Measurements from ENCODE around the gene ADAMTS16. TPM values are rescaled to one million over a fixed set of nuclear protein-coding genes. Genes with fewer than 3 reads are reported as not detected.

ADAMTS16 gene
- total and polyA plus RNA-seq, 2 experiments from 2014 or later, result 2.8 to 15.4 TPM

DNA sequence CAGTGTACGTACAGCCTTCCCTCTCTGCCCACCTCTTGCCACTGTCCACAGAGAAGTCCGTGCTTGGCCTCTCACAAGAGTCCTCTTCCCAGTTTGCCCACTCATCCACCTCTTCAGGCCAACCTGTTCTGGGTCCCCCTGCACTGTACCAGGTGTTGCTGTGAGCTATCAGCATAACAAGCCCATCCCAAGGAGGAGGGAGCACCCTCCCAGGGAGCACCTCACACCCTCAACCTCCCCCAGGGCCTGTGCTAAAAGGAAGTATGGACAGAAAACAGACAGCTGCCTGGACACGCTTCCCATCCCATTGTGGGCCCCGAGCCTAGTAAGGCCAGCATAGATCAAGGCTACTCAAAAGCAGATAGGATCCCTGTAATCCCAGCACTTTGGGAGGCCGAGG, 168.2 kb downstream of the ADAMTS16 start:
- H4K20me1 ChIP-seq (replicated peaks; ENCODE audit: insufficient read depth), result no peaks in the 10 kb centered on the region
- Mint-ChIP-seq H3K36me3 (ENCODE audit: low read depth) (peaks cover 17% of the 10 kb centered on the region), H3K27ac (no peak overlapping the region), H3K4me3 (no peak overlapping the region), H3K27me3 (ENCODE audit: insufficient read depth, low read depth, poor library complexity) (peaks cover 15% of the 10 kb centered on the region), H3K9me3 (peaks cover 2% of the 10 kb centered on the region; the same call in 1 of the 3 replicates), H3K4me1 (peaks cover 30% of the 10 kb centered on the region)
- no peaks in the 10 kb centered on the region for H3F3A ChIP-seq (replicated peaks; ENCODE audit: low read depth)
- no peak overlapping the region for H2AFZ ChIP-seq
- TF ChIP-seq, protein P1, sequence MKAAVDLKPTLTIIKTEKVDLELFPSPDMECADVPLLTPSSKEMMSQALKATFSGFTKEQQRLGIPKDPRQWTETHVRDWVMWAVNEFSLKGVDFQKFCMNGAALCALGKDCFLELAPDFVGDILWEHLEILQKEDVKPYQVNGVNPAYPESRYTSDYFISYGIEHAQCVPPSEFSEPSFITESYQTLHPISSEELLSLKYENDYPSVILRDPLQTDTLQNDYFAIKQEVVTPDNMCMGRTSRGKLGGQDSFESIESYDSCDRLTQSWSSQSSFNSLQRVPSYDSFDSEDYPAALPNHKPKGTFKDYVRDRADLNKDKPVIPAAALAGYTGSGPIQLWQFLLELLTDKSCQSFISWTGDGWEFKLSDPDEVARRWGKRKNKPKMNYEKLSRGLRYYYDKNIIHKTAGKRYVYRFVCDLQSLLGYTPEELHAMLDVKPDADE (IDR thresholded peaks at IDR 0.05), result no peak
- TF ChIP-seq CREB1 (CRISPR knock-in tag; IDR thresholded peaks at IDR 0.05; ENCODE audit: low read depth), result no peak
- TF ChIP-seq EZH2phosphoT487 (IDR thresholded peaks at IDR 0.05; ENCODE audit: unreplicated experiment), result no peak
- no peak for TF ChIP-seq JUNB (IDR thresholded peaks at IDR 0.05; ENCODE audit: unreplicated experiment)
- no peak for TF ChIP-seq STAT1 (IDR thresholded peaks at IDR 0.05; ENCODE audit: unreplicated experiment)
- TF ChIP-seq, protein P2, sequence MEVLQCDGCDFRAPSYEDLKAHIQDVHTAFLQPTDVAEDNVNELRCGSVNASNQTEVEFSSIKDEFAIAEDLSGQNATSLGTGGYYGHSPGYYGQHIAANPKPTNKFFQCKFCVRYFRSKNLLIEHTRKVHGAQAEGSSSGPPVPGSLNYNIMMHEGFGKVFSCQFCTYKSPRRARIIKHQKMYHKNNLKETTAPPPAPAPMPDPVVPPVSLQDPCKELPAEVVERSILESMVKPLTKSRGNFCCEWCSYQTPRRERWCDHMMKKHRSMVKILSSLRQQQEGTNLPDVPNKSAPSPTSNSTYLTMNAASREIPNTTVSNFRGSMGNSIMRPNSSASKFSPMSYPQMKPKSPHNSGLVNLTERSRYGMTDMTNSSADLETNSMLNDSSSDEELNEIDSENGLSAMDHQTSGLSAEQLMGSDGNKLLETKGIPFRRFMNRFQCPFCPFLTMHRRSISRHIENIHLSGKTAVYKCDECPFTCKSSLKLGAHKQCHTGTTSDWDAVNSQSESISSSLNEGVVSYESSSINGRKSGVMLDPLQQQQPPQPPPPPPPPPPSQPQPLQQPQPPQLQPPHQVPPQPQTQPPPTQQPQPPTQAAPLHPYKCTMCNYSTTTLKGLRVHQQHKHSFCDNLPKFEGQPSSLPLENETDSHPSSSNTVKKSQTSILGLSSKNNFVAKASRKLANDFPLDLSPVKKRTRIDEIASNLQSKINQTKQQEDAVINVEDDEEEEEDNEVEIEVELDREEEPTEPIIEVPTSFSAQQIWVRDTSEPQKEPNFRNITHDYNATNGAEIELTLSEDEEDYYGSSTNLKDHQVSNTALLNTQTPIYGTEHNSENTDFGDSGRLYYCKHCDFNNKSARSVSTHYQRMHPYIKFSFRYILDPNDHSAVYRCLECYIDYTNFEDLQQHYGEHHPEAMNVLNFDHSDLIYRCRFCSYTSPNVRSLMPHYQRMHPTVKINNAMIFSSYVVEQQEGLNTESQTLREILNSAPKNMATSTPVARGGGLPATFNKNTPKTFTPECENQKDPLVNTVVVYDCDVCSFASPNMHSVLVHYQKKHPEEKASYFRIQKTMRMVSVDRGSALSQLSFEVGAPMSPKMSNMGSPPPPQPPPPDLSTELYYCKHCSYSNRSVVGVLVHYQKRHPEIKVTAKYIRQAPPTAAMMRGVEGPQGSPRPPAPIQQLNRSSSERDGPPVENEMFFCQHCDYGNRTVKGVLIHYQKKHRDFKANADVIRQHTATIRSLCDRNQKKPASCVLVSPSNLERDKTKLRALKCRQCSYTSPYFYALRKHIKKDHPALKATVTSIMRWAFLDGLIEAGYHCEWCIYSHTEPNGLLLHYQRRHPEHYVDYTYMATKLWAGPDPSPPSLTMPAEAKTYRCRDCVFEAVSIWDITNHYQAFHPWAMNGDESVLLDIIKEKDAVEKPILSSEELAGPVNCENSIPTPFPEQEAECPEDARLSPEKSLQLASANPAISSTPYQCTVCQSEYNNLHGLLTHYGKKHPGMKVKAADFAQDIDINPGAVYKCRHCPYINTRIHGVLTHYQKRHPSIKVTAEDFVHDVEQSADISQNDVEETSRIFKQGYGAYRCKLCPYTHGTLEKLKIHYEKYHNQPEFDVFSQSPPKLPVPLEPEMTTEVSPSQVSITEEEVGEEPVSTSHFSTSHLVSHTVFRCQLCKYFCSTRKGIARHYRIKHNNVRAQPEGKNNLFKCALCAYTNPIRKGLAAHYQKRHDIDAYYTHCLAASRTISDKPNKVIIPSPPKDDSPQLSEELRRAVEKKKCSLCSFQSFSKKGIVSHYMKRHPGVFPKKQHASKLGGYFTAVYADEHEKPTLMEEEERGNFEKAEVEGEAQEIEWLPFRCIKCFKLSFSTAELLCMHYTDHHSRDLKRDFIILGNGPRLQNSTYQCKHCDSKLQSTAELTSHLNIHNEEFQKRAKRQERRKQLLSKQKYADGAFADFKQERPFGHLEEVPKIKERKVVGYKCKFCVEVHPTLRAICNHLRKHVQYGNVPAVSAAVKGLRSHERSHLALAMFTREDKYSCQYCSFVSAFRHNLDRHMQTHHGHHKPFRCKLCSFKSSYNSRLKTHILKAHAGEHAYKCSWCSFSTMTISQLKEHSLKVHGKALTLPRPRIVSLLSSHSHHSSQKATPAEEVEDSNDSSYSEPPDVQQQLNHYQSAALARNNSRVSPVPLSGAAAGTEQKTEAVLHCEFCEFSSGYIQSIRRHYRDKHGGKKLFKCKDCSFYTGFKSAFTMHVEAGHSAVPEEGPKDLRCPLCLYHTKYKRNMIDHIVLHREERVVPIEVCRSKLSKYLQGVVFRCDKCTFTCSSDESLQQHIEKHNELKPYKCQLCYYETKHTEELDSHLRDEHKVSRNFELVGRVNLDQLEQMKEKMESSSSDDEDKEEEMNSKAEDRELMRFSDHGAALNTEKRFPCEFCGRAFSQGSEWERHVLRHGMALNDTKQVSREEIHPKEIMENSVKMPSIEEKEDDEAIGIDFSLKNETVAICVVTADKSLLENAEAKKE (CRISPR knock-in tag; IDR thresholded peaks at IDR 0.05), result no peak
- TF ChIP-seq, protein P3, sequence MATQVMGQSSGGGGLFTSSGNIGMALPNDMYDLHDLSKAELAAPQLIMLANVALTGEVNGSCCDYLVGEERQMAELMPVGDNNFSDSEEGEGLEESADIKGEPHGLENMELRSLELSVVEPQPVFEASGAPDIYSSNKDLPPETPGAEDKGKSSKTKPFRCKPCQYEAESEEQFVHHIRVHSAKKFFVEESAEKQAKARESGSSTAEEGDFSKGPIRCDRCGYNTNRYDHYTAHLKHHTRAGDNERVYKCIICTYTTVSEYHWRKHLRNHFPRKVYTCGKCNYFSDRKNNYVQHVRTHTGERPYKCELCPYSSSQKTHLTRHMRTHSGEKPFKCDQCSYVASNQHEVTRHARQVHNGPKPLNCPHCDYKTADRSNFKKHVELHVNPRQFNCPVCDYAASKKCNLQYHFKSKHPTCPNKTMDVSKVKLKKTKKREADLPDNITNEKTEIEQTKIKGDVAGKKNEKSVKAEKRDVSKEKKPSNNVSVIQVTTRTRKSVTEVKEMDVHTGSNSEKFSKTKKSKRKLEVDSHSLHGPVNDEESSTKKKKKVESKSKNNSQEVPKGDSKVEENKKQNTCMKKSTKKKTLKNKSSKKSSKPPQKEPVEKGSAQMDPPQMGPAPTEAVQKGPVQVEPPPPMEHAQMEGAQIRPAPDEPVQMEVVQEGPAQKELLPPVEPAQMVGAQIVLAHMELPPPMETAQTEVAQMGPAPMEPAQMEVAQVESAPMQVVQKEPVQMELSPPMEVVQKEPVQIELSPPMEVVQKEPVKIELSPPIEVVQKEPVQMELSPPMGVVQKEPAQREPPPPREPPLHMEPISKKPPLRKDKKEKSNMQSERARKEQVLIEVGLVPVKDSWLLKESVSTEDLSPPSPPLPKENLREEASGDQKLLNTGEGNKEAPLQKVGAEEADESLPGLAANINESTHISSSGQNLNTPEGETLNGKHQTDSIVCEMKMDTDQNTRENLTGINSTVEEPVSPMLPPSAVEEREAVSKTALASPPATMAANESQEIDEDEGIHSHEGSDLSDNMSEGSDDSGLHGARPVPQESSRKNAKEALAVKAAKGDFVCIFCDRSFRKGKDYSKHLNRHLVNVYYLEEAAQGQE (IDR thresholded peaks at IDR 0.05; ENCODE audit: unreplicated experiment), result no peak
- TF ChIP-seq EZH2 (IDR thresholded peaks at IDR 0.05; ENCODE audit: low read depth, unreplicated experiment), result no peak
- TF ChIP-seq, protein P4, sequence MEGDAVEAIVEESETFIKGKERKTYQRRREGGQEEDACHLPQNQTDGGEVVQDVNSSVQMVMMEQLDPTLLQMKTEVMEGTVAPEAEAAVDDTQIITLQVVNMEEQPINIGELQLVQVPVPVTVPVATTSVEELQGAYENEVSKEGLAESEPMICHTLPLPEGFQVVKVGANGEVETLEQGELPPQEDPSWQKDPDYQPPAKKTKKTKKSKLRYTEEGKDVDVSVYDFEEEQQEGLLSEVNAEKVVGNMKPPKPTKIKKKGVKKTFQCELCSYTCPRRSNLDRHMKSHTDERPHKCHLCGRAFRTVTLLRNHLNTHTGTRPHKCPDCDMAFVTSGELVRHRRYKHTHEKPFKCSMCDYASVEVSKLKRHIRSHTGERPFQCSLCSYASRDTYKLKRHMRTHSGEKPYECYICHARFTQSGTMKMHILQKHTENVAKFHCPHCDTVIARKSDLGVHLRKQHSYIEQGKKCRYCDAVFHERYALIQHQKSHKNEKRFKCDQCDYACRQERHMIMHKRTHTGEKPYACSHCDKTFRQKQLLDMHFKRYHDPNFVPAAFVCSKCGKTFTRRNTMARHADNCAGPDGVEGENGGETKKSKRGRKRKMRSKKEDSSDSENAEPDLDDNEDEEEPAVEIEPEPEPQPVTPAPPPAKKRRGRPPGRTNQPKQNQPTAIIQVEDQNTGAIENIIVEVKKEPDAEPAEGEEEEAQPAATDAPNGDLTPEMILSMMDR (conservative IDR thresholded peaks at IDR 0.05; ENCODE audit: low read depth in 2 of 2), result no peak
- no peak for TF ChIP-seq NANOG (IDR thresholded peaks at IDR 0.05; ENCODE audit: borderline replicate concordance)
- TF ChIP-seq ZNF114 (CRISPR knock-in tag; IDR thresholded peaks at IDR 0.05), result no peak
- no peak overlapping the region for H3K4me3 ChIP-seq
- ATAC-seq, result no peak
- DNase-seq (ENCODE audit: low spot score), result no peak
- H3K79me2 ChIP-seq (replicated peaks; ENCODE audit: insufficient read depth), result no peaks in the 10 kb centered on the region
- H3K36me3 ChIP-seq (ENCODE audit: insufficient read depth), result no peaks in the 10 kb centered on the region
- H3K27ac ChIP-seq (ENCODE audit: low read depth), result no peak overlapping the region
- H3K27me3 ChIP-seq (ENCODE audit: insufficient read depth), result no peaks in the 10 kb centered on the region
- peaks cover 15% of the 10 kb centered on the region for H3K4me1 ChIP-seq (ENCODE audit: insufficient read depth)
- H3K9me2 ChIP-seq (ENCODE audit: insufficient read depth), result no peaks in the 10 kb centered on the region
- no peak overlapping the region for H3K4me2 ChIP-seq
